AG20443 (cell line): Measurements from ENCODE around the gene DACH1.

Experiments used
- DNase-seq: peaks from one replicate; pipeline ENCODE4 v3.0.0; 2012; ENCODE audit warnings: low spot score, mixed read lengths

DACH1 gene

DNA sequence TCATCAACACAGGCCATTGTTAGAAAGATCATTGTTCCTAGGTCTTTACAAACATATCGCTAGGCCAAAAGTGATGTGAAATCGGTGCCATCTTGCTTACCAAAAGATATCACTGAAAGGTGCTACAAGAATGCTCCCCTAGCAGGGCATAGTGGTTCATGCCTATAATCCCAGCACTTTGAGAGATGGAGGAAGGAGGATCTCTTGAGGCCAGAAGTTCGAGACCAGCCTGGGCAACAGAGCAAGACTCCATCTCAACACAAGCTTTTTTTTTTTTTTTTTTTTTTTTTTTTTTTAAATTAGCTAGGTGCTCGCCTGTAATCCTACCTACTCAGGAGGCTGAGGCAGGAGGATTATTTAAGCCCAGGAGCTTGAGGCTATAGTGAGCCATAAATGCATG lies 92.1 kb downstream of the DACH1 start:
- DNase-seq: no peak

DNA sequence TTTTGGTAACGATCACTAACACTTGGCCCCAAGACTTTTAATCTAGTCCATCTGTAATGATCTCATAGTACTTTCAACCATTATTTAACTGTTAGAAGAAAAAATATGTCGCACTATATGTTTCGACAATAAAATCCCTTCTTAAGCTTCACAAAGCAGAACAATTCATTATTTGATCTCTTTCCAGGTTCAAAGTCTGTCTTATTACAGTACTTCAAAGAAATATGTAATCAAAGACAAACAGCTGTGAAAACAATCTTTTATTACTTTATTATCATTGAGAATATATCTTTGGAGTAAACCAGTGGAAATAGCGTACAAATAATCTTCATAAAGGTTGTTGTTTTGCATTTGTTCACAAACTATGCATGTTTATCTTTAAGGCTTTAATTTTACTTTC lies 93.5 kb downstream of the DACH1 start:
- no peak for DNase-seq

DNA sequence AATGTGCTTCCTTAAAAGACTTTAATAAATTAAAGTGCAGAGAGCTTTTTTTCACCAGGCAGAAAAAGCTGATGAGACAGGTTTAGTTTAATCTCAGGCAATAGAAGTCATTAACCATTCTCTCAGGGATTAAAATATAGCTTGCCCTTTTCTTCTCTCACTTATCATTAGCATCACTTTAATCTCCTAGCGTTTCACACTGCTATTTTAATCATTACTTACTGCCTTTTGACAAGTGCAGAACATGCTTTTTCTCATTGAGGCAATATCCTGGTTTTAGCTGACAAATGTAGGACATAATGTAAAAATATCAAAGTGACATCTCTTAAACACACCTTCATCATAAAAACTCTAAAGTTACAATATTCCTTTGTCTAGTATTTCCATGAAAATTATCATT lies 94.6 kb downstream of the DACH1 start:
- DNase-seq: no peak

DNA sequence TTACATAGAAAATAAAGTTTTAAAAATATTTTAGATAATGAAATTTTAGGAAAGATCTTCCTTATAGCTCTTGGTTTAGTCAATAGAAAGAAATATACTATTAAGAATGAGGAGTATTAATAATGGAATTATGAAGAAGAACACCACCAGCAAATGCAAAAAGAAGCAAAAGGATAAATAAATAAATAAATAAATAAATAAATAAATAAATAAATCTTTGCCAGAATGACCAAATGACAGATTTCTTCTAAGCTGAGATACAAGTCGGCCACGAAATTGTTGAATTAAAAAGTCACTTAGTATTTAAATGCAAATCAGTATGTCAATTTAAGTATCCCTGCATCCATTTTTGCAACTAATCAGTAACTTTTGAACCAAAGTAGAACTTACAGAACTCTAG lies 95.9 kb downstream of the DACH1 start:
- DNase-seq: no peak

DNA sequence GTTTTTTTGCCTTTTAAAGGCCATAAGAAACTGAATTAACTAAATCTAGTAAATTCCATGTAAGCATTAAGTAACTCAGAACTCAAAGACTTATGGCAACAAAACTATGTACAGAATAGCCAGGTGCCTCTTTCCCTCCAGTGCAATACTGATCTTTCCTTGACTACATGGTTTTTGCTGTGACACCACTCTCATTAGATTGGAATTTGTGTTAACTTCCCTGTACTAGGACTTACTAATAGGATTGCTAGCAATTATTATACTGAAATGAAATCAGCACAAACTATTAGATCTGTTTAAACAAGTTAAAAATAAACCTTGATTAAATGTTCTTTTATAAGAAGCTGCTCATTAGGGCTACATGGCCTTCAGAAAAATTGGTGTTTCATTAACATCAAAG lies 96.3 kb downstream of the DACH1 start:
- no peak for DNase-seq

DNA sequence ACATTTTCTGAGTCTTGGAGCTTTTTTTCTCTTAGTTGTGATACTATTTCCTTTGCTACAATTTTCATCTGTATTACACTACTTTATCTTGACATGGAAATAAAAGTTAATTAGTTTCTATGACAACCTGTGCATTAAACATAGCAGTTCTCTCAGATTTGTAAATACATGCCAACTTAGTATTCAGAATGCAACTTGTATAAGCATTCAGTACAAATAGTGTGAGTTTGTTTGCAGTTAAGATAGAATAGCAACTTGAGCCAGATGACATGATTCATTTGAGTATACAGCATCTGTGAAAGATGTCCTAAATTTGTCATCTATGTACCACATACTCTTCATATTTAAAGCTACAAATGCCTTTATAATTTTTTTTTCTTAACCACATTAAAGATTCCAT lies 98.1 kb downstream of the DACH1 start:
- DNase-seq: no peak

DNA sequence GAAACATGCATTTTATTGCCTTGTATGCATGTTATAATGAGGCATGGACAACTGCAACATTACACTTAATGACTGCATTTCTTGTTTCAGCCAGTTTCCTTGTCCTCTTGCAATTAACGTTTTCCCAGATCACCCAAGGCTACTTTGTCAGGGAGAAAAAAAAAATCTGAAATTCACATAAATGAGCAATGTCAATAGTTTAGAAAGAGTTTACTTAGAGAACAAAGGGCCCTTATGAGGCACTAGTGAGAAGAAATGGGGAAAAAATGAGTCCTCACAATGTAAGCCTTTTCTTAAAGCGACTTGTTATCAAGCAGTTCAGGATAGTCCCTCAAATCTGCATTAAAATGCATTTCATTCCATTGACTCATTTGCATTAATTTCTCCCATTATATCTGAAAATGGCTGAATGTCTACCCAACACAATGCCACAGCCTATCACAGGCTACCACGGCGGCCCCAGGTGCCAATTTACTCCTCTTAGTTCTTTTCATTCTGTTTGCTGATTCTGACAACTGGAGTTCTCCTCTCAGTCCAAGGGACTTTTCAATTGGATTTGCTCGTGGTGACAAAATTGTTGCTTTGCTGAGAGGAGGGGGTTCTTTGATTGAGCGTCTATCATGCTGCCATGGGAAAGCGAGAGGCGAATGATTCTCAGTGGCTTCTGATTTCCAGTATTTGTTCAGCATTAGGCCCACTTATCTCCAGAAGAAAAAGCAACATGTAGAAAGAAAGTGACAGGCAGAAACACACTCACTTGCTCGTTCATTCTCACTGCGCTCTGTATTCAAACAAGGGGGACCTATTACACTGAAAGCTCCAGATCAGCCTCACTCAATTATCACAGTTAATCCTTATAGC lies 107.1 kb downstream of the DACH1 start:
- DNase-seq: no peak

DNA sequence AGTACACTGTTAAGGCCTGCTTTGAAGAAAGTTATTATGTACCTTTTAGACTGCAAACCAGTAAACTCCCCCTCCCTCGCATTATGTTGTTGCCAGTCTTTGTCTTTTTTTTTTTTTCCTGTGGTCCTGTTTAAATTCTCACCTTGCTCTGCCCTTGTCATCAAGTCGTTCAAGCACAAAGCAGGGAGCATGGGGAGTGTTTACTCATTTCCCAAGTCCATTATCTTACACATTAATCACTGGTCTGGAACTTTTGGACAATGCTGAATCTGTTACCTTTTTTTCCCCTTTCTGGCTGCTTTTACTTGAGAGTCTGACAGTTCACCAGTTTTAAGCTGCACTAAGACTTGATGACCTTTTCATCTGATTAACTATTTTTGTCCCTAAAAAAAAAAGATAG lies 108.2 kb downstream of the DACH1 start:
- DNase-seq: no peak

DNA sequence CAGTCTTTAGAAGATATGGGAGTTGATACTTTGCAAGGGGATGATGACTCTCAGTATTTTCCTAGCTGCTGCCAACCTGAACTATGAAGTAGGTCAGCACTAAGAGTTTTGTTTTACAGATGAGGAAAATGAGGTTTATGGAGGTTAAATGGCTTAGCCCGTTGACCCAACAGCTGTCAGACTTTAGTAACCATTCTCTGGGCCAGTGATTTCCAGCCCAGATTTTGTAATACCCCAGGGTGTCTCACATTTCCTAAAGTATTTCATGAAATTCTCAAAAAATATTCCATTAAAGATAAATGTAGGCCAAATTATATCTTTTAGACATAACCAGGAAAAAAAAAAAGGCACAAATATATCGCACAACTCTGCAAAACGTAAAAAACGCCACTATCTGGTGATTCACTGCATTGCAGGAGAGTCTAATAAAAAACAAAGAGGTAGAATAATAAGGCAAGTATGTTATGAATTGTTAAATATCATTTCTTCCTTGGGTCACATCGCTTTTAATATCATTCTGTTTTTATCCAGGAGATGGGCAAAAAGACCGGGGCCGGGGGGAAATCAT lies 112.5 kb downstream of the DACH1 start:
- DNase-seq: no peak

DNA sequence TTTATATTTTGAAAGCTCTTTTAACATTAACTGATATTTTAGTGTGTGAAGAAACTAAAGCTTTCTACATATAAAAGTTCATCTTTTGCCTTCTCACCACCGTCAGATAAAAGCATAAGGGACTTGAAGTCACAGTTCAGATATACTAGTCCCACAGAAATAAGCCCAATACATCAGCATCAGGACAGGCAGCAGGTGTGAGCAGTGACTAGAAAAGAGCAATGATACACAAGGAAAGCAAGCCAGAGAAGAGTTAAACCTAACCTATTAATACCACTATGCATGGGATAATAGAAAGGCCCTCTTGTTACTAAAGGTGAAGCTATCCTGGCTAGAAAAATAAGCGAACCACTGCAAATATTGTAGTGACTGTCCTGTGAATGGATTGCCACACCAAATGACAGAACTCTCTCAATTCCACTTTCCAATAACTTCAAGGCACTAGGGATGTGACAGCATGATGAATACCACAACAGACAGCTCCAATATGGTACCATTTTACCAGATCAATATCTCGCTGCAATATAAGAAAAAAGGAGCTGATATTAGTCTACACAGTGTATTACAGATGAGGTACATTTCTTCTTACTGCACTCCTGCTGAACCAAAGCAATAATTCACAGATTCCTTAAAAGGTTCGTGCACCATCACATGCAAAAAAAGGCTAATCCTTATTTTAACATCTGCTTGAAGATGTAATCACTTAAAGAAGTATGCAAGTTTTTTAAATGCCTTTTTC lies 114.1 kb downstream of the DACH1 start:
- DNase-seq: no peak

DNA sequence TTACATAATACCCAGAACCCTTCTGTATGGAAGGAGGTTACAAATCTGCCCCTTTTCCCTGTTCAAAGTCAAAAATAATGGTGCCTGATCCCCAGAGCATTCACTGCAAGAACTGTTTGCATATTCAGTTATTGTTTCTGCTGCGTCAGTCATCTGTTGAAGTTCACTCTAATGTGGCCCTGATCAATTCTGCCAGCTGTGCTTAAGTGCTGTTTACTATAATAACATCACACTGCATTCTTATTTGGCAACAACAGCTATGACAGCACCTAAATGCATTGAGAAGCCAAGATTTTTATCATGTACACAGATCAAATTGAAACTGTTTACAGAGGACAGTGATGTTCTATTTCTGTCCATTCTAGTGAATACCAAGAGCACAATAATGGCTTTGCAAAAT lies 115.9 kb downstream of the DACH1 start:
- DNase-seq: no peak

DNA sequence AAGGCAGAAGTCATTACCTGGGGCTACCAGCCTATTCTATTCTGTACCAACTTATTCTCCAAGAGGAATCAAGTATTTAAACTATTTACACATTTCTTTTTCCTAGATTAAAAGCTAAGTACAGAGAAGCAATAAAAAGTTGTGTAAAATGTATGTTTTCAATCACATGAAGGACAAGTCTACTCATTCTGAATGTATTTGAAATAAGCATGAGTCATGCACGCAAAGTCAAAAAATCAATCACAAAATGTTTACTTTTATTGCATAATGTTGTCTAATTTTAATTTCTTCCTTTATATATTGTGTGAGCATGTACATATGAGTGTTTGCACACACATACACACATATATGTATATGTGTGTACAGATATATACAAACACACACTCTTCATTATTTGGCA lies 136.7 kb downstream of the DACH1 start:
- no peak for DNase-seq

DNA sequence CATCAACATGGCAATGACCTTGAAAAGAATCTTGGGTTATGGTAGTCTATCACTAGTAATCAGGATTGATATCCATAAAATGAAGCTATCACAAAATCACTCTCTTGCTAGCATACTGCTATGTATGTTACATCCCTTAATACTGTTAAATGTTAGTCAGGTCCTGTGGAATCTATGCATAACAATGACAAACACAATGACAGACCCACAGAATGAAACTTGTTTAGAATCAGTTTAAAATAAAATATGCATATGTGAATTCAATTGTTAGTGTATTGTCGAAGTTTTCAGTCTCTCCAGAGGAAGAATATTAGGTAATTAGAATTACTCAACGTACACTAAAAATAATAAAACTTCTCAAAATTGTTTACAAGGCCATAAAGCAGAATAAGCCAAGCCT lies 137.6 kb downstream of the DACH1 start:
- DNase-seq: no peak

DNA sequence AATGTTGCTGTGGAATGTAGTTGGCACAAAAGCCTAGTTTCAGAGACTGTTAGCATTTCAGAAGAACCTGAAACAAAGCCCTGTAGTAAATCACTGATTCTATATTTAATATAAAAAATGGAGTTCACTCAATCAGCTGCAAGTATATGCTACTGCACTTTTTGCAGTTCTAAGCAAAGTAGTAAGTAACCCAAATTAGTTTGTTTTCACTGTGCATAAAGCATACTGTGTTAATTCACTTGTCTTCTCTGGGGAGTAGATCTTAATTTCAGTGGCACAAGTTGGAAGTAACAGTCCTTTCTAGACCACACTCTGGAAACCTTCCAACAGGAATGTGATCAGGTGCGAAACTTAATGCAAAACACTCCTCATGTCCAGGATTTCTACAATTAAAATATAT lies 139.3 kb downstream of the DACH1 start:
- DNase-seq: no peak

DNA sequence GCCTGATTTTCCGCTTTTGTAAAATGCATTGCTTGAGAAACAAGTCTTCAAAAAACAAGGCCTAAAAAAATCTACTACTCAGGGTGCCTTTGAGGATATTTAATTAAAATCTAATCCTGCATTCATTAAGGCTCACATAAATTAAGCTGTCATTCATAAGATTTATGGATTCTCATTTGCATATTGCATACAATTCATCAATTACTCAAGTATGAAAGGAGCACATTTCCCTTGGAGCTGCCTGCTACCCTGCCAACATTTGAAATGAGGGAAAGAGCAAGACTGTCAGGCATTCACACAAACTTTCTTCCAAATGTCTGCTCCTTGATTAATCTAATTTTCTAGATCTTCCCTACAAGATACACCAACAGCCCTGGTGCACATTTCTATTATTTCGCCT lies 140.0 kb downstream of the DACH1 start:
- DNase-seq: no peak

DNA sequence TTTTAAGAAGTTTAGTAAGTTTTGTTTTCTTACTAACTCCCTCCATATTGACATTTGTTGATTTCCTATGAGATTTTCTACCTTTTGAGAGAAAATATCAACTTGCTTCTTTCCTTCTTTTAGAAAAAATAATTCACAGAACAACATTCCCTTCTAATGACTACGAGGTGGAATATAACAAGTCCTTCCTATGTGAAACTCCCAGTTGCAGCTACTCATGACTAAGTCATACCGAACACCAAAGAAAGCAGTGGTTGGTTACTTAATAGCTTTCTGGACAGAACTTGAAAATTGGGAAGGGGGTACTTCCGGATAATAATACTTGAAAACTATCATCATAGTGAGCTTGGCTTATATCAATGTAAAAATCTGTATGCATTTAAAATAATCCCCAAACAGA lies 144.8 kb downstream of the DACH1 start:
- no peak for DNase-seq

DNA sequence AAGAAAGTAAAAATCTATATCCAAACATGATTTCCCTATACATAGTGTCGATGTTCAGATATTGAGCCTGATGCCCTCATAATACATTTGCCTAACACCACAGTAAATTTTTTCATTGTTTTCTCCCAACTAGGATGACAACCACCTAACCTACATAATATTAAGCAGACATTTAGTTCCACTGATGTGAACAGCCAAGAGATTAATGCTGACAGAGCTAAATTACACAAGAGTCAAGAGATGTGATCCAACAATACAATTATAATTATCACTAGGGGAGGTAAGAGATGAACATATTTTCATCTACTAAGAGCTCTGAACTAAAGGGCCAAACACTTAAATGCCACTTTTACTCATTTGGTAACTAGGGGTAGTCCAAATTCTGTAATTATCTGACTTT lies 145.9 kb downstream of the DACH1 start:
- DNase-seq: no peak

DNA sequence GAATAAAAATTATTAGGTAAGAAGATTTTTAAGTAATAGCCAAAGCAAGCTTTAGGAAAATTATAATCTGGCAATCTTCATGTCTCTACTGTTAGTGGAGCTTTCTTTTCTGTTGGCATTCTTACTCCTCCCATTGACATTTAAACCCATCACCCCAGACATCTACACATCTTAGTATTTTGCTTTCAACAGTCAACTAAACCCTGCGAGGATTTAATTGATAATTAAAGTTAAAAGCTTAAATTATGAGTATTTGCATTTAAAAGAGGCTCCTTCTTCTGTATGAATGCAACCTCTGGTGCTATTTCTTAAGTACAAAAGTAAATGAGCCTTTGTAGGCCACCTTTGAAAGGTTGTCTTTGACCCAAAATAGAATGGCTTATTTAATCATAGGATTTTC lies 148.1 kb downstream of the DACH1 start:
- DNase-seq: no peak

DNA sequence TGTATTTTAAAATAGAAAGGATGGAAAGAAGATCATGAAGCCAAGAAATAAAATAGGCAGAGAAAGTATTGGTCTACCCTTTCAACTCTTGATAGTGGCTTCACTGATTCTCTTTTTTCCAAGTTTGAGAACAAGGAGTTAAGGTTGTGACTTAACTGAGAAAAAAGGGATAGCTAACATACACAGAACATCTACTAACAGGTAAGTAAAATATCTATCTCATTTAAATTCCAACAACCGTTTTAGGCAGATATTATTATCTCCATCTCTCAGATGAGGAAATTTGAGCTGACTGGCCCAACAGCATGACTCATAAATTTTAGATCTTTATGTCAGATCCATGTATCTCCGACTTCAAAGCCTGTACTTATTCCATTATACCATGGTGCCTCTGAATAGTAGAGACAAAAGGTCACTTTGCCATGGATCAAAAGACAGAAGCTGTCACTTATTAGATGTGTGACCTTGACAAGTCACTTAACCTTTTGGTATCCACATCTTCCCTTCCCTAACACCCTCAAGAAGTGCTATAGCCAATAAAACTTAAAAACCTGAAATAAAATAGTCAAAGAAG lies 152.1 kb downstream of the DACH1 start:
- no peak for DNase-seq

DNA sequence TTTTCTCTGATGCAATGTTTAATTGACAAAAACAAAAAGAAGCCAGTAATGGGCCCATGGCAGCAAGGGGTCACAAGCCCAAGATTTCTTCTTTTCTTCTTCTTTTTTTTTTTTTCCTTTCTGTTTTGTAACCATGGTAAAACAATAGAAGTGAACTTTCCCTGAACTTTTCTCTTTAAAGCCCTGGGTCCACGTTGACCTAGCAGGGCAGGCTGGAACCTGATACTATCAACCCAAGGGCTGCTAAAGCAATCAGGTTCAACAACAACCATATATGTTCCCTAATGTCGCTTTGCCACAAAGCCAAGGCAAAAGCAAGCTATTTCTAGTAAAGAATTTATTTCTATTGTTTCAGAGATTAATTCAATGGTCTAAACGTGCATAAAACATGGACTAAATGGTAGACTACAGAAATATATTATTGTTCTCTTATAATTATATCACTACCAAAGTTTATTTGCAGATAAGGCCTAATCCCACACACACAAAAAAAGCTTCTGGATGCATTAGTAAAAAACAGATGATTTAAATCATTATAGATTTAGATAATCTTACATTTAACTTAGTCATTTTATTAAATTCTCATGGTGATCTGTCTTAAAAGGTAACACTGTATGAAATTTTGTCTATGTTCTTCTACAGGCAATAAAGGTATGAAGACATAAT lies 153.9 kb downstream of the DACH1 start:
- no peak for DNase-seq

DNA sequence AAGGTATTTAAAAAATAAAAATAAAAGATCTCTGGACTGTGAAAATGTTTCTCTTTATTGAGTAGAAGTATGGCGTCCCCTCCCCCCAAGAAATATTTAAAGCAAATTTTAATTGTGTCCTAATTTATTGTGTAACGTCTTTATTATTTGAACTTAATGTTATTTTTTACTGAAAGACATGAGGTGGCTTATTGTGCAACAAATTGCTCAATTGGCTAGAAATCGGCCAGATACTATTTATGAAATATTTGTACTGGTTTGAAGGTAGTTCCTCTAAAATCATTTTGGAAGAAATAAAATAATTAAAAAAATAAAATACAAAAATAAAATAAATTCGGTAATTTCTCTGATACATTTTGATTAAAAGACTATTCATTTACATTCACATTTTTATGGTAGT lies 162.3 kb downstream of the DACH1 start:
- DNase-seq: no peak

DNA sequence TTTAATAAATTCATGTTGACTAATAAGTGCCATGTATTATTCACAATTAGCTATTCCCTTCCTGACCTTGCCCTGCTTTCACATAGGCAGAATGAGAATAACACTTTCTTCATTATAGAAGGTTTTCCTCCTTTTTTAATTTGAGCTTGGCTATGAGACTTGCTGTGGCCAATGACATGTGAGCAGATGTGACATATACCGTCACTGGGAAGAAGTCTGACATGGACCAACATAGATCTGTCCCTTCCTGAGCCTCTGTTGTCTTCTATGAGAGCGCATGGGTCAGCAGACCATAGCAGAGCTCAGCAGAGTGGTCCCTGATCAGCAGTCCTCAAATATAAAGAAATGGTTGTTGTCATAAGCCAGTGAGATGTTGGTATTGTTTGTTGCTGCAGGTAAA lies 163.9 kb downstream of the DACH1 start:
- DNase-seq: no peak
